GM21390 (cell line): ENCODE measurements around the gene MYOCOS.
"Not testable (repeated sequence)": the region's sequence is repeated elsewhere in the genome, so short reads cannot be mapped to it uniquely, and the experiment has no call there.

Source experiments
- ATAC-seq: cut with Tn5 transposase; IDR thresholded peaks from one replicate; pipeline ENCODE4 v1.9.1; 2021; ENCODE audit not compliant: unreplicated experiment

MYOCOS gene

GRCh38 chr1:171622152-171622462 is at the start of gene MYOCOS:
MYOCOS (plus strand) TSS chr1:171622243; CDS start chr1:171623884, 1,641 bp downstream.
- ATAC-seq = no peak

- no peak for ATAC-seq
Observed at GRCh38 chr1:171576144-171576543, 45.9 kb upstream of the MYOCOS start.

DNA sequence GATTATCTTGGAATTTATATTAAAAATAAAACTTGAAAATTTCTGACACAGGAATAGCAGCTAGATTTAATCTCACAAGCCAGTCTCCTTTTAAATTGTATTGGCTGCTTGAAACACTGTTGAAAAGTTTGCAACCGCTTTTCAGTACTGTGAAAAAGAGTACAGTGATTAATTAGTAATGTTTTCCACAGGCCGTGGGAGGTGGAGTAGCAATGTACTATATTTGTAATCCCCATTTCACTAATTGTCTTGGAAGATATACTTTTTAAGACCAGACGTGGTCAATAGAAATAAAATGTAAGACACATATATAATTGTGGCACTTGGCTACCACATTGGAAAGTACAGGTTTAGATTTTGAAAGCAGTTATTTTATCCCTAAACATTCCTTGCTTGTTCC is 40.8 kb upstream of the MYOCOS start:
- ATAC-seq = no peak

- no peak for ATAC-seq
Observed at GRCh38 chr1:171581766-171582165, 40.3 kb upstream of the MYOCOS start.

GRCh38 chr1:171582589-171582988 is 39.5 kb upstream of the MYOCOS start:
- ATAC-seq = no peak

DNA sequence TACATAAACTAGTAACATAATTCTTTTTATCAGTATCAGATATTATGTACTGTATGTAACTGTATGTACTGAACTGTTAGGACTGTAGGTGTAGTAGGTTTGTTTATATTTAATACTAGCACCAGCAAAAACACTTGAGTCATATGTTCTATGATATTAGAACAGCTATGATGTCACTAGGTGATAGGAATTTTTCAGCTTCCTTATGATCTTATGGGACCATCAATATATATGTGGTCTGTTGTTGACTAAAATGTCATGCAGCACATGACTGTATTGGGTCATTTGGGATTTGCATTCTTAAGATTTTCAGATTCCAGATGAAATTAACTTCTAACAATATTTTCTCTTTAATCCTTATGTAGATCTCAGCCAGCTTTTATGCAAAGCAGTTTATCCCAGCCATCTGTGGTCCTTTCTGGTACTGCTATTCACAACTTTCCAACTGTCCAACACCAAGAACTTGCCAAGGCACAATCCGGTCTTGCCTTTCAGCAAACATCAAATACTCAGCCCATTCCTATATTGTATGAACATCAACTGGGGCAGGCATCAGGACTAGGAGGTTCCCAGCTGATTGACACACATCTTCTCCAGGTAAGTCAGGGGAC is 38.3 kb upstream of the MYOCOS start:
- ATAC-seq = no peak

- ATAC-seq = no peak
Observed at GRCh38 chr1:171585715-171586114, 36.3 kb upstream of the MYOCOS start.

GRCh38 chr1:171588230-171588629 is 33.8 kb upstream of the MYOCOS start:
- ATAC-seq = no peak

- no peak for ATAC-seq
Observed at GRCh38 chr1:171590022-171590421, 32.0 kb upstream of the MYOCOS start.

GRCh38 chr1:171595324-171595723 is 26.7 kb upstream of the MYOCOS start:
- ATAC-seq = no peak

- no peak for ATAC-seq
Observed at GRCh38 chr1:171596119-171596518, 25.9 kb upstream of the MYOCOS start.

DNA sequence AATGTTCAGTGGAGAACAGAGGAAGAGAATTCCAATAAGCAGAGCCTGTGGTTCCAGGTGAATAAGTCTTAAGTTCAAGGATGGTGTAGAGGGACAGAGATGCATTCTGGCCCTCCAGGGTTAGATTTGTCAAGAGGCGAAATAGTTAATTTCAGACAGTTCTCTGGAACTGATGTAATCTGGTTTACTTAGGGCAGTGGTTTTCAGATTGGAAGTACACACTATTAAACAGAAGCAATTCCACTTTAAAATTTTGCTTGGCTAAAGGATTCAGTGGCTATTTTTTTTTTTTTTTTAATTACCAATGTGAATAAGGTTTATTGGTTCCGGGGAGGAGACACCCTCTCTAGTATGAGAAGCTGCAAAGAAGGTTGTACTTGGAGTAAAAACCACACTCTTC is 25.3 kb upstream of the MYOCOS start:
- no peak for ATAC-seq

DNA sequence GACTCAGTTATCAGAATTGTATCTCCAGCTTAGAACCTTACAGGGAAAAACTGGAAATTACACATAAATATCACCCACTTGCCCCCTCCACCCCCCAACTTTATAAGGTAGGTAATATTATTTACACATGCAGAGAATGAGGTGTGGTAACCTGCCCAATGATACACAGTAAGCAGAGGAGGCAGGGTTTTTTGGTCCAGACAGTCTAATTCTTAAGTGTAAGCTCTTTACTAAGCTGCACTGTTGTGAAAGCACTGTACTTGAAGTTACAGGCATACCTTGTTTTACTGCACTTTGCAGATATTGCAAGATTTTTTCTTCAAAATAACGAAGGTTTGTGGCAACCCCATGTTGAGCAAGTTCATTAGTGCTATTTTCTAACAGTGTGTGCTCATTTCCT is 24.8 kb upstream of the MYOCOS start:
- ATAC-seq = no peak

DNA sequence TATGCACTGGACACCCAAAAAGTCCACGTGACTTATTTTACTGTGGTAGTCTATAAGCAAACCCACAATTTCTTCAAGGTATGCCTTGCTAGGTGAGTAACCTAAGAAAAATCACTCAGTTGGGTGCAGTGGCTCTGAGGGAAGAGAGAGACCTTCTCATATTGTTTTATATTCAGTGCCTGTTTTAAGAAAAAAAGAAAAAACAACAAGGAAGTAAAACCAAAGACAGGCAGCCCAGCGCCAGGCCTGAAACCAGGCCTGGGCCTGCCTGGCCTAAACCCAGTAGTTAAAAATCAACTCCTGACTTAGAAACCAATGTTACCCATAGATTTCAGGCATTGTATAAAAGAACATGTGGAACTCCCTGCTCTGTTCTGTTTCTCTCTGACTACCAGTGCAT is 21.7 kb upstream of the MYOCOS start:
- not testable (repeated sequence) for ATAC-seq

DNA sequence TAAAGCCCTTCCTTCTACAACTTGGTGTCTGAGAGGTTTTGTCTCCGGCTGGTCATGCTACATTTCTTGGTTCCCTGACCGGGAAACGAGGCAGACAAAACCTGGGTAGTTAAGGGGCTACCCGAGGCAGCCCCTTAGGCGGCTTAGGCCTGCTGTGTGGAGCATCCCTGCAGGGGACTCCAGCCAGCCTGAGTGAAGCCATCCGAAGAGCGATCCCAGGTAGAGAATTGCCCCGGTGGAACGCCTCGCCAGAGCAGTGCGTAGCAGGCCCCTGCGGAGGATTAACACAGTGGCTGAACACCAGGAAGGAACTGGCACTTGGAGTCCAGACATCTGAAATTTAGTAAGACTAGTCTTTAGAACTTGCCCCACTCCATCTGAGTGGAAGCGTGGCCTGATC is 21.2 kb upstream of the MYOCOS start:
- no peak for ATAC-seq

DNA sequence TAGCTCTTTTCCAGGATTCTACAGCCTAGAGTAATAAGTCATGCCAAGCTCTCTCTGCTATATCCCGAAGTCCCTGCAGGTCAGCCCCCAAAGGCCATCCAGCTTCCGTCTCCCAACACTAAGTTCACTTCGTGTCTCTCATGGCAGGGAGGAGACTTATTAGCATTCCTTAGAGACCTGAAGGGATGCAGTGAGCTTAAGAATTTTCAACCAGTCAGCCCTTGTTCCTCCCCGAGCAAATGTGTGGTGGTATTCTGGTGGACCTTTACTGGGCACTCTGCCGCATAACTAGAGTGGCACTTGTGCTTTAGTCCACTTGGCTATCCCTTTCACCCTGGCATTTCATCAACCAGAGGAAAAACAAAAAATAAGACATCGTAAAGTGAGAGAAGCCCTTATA is 19.0 kb upstream of the MYOCOS start:
- not testable (repeated sequence) for ATAC-seq

- ATAC-seq = peak; percentile 34
Observed at GRCh38 chr1:171606402-171606941, 15.6 kb upstream of the MYOCOS start.

DNA sequence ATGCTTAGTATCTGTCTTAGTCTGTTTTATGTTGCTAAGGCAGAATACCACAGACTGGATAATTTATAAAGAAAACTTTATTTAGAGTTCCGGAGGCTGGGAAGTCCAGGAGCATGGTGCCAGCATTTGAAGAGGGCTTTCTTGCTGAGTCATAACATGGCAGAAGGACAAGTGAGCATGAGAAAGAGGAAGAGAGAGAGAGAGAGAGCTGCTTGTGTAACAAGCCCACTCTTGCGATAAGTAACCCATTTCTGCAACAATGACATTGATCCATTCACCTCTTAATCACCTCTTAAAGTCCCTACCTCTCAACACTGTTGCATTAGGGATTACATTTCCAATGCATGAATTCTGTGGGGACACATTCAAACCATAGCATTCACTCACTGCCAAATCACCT is 11.7 kb upstream of the MYOCOS start:
- no peak for ATAC-seq

DNA sequence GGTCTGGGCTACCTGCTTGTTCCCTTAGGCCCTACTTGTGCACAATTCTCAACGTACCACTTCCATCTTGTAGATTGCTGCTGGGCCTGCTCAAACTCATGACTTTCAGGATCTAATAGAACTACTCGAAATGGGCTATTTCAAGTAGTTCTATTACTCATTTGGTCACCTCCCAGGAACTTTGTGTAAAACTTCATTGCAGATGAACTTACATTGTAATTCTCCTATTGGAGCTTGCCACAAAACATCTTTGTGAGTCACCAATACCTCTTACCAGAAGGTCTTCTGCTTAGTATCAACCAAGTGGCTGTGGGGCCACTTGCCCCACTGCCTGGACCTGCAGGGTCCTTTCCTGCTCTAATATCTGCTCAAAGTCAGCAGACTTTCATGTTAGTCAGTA is 10.7 kb upstream of the MYOCOS start:
- ATAC-seq = no peak

- ATAC-seq = no peak
Observed at GRCh38 chr1:171613282-171613681, 8.8 kb upstream of the MYOCOS start.

DNA sequence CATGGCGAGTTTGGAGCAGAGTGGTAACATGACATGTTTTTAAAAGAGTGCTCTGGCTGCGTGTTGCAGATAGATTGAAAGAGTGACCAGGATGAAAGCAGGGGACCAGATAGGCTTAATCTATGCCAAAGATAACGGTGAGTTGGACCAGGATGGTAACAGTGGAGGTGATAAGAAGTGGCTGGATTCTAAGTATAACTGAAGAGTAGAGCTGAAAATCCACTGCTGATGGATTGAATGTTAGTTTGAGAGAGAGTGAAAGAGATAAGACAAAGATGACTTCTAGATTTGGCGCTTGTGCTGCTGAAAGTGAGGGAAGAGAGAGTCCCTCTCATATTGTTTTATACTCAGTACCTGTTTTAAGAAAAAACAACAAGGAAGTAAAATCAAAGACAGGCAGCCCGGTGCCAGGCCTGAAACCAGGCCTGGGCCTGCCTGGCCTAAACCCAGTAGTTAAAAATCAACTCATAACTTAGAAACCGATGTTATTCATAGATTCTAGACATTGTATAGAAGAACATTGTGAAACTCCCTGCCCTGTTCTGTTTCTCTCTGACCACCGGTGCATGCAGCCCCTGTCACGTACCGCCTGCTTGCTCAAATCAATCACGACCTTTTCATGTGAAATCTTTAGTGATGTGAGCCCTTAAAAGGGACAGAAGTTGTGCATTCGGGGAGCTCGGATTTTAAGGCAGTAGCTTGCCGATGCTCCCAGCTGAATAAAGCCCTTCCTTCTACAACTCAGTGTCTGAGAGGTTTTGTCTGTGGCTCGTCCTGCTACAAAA is 6.7 kb upstream of the MYOCOS start:
- not testable (repeated sequence) for ATAC-seq

DNA sequence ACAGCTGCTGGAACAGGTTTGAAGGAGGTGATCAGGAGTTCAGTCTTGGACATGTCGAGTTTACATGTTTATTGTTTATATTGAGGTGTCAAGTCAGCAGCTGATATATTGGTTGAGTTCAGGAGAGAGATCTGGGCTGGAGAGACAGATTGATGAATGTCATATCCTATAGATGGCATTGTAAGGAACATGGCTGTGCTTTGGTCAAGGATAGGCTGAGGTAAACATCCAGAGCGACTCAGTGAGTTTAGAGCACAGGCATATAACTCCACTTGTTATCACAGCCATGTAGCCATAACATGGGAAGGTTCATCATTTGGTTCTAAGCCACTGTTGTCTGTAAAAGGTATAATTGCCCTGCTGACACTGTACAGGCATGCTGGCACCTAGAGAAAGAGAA is 5.5 kb upstream of the MYOCOS start:
- ATAC-seq = no peak
